HG02642 (cell line): ENCODE data around the gene TANGO2.

Experiments used
- ATAC-seq: cut with Tn5 transposase; IDR thresholded peaks from one replicate; pipeline ENCODE4 v1.9.1; 2021; ENCODE audit warnings: mild to moderate bottlenecking; ENCODE audit not compliant: unreplicated experiment, poor library complexity

TANGO2 gene

DNA sequence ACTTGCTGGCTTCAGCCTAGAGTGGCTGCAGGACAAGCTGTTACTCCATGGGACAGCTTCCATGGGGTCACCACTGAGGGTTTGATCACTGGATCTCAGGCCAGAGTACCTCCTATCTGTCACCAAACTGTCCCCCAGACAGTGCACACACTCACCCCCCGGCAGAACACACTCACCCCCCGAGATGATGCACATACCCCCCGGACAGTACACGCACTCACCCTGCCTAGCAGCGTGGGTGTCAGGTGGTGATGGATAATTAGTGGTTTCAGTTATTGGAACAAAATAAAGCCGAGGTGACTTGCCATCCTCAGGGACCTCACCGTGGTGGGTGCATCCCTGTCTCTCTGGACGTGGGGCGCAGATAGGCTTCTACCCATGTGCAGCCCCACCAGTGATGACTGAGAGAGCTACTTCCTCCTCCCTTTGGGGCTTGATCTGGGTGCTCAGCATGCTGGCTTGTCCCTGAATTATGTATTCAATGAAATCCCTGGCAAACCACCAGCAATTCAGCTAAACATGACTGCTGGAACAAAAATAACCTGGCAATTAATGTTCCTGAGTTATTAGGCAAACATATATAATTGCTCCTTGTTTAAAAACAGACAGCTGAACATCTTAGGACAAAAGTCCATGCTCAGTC lies 18.9 kb downstream of the TANGO2 start:
- ATAC-seq: no peak

DNA sequence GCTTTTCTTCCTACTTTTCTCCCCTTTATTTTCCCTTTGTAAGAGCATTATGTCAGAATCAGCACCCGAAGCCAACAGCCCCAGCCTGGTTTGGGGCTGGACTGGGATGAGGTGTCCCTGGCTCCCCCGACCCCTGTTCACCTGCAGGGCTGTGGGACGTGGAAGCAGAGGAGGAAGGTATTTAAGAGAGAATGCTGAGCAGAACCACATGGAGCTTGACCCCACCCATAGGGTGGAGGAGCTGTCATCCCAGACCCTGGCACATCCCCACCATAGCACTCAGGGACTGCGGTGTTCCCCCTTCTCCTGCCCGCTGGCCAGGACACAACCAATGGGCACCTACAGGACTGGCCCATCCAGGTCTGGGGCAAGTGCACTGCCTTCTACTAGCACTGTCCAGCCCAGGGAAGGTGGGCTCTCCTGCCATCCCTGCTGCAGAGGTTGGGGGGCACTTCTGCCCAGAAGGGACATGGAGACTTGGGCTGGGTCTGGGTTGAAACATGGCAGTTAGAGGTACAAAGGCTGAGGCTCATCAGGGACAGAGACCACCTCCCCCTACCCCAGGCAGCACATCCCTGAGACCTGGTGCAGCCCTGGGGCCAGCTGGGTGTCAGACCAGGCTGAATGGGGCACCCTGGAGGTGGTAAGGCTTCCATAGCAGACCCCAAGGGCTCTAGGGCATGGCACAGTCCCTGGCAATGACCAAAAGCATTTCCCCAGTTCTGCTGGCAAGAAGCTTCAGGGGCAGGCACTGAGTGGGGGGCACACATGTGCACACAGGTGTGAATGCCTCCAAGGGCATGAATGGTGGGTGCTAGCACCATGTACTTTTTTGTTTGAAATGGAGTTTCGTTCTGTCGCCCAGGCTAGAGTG lies 19.7 kb downstream of the TANGO2 start:
- no peak for ATAC-seq

DNA sequence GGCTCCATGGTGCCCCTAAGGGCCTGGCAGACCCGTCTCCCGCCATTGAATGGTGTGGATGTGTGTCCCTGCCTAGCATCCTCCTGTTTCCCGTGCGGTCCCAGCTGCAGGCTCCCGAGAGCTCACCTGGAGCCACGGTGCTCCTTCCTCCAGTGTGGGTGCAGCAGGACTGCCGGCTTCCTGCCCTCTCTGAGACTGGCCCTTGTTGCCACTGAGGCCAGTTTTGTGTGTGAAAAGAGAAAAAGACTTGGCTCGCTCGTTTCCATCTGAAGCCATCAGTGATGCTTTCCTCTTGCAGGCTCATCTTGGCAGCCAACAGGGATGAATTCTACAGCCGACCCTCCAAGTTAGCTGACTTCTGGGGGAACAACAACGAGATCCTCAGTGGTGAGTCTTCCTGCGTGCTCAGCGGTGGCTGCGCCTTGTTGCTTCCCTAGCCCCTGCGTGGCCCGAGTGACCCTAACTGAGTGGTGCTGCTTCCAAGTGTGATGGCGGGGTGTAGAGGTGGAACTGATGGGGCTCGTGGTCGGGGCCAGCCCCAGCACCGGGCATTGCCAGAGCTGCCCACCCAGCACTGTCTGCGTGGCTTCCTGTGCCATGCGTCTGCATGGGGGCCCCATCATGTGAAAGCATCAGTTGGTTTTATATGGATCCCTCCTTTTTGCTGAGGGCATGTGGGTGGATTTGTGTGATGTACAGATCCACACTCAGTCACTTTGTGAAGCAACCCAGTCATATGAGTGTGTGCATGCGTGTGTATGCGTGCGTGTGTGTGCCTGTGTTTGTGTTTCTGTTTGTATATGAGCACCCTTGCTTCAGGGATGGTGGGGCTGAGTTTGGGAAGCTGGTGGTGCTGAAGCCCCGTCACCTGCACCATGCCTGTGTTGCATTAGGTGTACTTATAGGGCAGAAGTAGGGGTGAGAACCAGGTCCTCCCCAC lies 22.4 kb downstream of the TANGO2 start:
- ATAC-seq: no peak

DNA sequence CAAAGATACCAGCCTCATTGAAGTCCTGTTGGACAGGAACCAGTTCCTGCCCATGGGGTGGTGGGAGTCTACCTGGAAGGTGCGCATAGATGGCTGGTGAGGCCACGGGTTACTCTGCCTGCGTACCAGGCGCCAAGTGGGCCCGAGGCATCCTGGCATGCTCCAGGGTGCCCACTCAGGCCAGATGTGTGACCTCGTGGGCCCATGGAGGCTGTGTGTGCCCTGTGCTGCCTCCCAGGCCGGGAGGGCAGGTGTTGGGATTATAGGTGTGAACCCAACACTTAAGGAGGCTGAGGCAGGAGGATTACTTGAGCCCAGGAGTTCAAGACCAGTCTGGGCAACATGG lies 23.1 kb downstream of the TANGO2 start:
- no peak for ATAC-seq

DNA sequence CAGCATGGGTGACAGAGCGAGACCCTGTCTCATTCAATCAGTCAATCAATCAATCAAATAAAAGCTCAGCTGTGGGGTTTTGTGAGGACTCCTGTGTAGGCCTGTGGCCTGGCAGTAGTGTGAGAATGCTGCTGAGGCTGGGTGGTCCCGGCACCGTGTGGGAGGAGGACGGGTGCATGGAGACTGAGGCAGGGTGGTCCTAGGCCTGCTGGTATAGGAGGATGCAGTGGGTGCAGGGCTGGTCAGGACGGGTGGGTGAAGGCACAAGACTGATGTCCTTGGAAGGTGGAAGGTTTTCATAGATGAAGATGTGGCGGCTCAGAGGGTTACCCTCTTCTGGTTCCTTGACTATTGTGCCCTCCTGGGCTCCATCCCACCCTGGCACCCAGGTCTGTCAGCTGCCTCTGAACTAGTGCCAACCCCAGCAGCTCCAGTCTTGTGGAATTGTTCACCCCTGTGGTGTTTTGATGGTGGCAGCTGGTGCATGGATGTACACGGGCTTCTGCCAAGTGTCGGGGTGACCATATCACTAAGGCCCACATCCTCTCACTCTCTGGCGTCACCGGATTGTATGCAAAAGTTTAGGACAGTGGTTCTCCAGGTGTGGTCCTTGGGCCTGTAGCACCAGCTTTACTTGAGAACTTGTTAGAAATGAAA lies 23.7 kb downstream of the TANGO2 start:
- no peak for ATAC-seq

DNA sequence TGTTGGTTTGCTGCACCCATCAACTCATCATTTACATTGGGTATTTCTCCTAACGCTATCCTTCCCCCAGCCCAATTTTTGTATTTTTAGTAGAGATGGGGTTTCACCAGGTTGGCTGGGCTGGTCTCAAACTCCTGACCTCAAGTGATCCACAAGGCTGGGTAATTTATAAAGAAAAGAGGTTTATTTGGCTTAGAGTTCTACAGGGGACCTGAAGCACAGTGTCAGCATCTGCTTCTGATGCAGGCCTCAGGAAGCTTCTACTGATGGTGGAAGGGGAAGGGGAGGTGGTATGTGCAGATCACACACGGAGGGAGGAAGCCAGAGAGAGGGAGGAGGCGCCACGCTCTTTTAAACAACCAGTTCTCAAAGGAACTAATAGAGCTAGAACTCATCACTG lies 25.8 kb downstream of the TANGO2 start:
- no peak for ATAC-seq

DNA sequence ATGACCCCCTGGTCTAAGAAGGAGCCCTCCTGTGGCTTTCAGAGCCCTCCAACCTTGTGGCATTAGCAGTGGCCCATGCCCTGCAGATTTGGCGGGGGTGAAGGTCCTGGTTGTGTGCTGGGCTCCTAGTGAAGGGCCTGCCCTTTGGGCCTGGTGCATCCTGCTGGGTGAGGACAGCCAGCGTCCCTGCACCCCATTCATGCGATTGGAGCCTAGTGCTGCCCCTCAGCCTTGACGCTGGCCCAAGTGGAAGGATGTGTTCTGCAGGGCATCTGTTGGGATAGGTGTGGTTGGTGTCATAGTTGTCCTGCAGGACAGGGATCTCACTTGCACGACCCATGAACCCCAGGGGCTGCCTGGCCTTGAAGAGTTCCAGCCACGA lies 31.0 kb downstream of the TANGO2 start:
- no peak for ATAC-seq

DNA sequence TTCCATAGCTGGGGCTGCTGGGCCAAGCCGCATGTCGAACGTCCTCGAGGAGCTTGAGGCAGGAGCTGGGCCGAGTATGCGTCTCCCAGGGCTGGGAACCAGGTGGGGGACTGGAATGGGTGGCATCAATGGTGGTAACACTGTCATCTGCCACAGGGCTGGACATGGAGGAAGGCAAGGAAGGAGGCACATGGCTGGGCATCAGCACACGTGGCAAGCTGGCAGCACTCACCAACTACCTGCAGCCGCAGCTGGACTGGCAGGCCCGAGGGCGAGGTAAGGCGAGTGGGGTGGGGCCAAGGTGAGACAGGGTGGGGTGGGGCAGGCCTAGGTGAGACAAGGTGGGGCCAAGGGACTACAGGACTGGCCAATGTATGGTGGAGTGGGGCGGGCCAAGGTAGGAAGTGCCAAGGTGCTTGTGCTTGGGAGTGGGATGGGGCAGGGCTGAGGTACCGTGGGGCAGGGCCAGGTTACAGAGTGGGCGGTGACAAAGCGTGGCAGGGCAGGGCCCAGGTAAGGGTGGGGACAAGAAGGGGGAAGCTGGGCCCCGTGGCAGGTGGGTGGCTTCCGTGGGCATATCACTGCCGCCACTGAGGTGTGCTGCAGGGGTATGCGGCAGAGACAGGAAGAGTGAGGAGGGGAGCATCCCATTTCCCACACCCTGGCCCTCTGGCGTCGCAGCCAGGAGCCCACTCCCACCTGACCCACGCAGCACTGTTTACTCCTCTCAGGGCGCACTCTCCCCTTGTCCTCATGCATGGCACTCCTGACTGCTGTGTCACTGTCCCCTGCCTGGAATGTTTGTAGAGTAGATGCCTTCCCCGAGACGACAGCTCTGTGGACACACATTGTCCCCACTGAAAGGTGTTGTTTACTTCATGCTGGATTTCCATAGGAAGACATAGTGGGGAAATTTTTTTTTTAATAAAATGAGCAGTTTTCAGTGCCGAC lies 31.7 kb downstream of the TANGO2 start:
- no peak for ATAC-seq

DNA sequence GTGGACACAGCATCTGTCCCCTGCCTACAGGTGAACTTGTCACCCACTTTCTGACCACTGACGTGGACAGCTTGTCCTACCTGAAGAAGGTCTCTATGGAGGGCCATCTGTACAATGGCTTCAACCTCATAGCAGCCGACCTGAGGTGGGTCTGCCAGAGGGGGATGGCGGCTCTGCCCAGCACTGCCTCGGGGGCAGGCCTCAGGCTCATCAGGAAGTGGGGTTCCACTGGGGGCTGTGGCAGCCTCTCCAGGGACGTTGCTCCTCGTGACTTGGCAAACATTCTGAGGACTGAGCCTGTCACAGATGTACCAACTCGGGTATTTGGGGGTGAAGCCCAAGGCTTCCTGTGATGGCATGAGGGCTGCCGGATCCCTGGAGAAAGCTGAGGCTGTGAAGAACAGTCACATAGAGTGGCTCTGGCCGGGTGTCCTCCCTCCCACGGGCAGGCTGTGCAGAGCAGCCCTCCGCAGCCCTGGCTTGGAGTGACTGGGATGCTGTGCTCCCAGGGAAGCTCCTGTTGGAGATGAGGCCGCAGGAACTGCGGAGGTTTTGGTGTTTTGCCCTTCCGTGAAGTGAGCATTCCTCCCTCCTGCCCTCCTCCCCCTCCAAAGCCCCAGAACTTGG lies 32.6 kb downstream of the TANGO2 start:
- no peak for ATAC-seq

DNA sequence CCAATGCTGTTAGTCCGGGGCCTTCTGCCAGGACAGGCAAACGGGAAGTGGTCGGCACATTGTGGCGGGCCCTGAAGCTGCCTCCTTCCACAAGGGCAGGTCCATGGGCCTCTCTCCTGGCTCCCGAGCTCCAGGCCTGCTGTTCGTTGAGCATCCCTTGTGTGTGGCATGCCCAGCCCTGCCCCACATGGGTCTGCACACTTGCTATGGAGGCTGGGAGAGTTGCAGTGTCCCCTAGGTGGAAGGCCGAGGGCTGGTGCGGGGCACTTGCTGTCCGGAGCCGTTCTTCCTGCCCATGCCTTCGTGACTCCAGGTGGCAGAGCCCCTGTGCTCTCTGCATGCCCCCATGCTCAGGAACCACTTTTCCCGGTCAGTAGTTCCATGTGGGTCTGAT lies 33.1 kb downstream of the TANGO2 start:
- ATAC-seq: no peak

DNA sequence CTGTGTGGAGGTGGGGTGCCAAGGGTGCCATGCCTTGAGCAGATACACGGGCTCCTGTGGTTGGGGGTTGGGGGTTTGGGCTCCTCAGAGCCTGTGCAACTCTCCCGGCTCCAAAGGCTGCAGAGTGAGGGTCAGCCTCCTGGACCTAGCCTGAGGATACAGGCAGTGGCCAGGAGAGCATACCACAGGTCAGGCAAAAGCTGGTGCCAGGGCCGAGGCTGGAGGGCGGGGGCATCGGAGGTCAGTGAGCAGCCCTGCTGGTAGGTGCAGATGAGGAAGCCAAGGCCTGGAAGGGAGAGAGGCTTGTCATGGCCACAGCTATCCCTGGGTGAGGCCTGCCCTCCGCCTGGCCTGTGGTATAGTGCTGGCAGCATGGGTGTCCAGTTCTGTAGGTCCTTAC lies 33.6 kb downstream of the TANGO2 start:
- no peak for ATAC-seq

DNA sequence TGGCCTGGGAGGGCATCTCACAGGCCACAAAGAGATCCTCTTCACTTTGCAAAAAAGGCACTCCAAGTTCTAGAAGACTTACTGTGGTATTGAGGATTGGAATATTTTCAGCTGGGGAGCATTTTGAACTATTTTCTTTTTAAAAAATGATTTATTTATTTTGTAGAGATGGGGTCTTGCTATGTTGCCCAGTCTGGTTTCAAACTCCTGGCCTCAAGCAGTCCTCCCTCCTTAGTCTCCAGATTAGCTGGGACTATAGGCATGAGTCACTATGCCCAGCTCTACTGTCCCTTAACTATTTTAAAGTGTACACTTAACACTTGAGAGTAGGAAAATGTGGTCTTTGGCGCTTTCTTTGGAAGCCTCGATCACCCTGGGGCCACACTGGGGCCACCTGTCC lies 34.2 kb downstream of the TANGO2 start:
- ATAC-seq: no peak

DNA sequence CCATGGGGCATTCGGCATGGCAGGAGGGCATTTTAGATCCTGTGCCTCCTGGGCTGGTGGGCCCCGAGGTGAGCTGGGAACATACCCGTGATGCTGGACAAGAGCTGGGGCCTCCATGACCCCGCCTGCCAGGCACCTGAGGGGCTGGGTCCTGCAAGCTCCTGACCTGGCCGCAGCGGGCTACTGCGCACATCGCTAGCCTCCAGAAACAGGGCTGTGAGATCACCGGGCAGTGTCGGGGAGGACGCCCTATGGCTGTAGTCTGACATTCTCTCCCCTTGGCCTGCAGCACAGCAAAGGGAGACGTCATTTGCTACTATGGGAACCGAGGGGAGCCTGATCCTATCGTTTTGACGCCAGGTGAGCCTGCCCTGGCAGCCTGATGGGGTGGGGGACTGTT lies 34.7 kb downstream of the TANGO2 start:
- ATAC-seq: no peak

DNA sequence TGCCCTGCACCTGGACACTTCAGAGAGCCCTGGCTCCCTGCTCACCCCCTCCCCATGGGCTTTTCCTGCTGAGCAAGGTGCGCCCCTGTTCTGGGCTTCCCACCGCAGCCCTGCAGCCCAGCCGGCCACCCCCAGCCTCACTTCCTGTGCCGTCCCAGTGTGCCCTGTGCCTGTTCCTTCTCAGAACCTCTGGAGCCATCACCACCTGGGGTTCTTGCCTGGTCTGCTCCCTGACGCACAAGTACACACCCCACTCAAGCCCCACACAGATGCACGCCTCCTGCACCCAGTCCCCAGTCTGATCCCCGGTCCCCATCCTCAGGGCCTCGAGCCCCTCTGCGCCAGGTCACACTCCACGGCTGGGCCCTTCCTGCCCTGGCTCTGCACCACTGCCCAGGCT lies 35.3 kb downstream of the TANGO2 start:
- no peak for ATAC-seq

DNA sequence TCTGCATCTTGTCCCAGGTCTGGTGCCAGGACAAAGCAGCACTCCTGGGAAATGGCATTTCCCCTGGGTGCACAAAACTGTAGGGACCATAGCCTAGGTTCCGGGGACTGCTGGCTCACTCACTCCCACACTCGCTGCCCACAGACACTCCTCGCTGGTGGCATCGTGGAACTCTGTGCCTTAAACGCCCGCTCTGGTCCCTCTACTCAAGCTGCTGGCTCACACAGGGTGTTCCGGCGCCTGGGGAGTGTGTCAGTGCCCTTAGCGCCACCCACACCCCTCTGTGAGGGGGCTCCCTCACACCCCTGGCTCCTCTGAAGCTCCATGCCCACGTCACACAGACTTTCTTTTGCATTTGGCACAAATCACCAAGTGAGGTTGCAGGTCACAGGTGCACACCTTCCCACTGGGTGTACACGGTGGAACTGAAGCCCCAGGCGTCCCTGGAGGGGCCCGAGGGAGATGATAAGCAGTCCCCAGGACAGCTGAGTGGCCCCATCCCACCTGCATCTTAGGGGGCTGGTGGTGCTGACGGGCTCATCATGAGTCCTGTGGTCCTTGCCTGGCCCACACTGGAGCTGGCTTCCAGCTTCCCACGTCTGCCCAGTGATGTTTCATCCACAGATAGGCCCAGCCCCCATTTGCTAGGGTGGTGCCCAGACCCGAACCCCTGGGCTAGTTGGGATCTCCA lies 35.9 kb downstream of the TANGO2 start:
- no peak for ATAC-seq

DNA sequence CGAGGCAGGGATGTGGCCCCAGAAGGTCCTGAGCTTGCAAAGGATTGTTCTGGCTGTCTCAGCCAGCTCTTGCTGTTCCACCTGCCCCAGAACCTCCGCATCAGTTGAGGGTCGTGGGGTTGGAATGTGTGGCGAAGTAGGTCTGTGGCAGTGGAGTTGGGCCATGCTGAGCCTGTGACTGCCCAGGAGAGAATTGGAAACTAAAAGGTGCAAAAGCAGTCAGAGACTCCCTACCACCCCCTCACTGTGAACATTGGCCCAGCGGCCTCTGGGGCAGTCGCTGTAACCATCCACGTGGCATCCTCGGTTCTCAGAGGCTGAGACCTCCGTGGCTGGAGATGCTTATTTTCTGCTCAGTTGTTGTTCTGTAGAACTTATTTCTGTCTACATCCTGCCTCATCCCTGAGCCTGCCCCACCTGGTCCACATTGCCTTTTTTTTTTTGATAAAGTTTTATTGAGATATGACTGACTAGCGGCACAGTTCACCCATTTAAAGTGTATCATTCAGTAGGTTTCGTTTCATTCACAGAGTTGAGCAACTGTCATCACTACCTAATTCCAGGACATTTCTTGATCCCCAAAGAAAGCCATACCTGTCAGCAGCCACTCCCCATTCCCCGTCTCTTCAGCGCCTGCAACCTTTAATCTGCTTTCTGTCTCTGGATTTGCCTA lies 36.8 kb downstream of the TANGO2 start:
- ATAC-seq: no peak

DNA sequence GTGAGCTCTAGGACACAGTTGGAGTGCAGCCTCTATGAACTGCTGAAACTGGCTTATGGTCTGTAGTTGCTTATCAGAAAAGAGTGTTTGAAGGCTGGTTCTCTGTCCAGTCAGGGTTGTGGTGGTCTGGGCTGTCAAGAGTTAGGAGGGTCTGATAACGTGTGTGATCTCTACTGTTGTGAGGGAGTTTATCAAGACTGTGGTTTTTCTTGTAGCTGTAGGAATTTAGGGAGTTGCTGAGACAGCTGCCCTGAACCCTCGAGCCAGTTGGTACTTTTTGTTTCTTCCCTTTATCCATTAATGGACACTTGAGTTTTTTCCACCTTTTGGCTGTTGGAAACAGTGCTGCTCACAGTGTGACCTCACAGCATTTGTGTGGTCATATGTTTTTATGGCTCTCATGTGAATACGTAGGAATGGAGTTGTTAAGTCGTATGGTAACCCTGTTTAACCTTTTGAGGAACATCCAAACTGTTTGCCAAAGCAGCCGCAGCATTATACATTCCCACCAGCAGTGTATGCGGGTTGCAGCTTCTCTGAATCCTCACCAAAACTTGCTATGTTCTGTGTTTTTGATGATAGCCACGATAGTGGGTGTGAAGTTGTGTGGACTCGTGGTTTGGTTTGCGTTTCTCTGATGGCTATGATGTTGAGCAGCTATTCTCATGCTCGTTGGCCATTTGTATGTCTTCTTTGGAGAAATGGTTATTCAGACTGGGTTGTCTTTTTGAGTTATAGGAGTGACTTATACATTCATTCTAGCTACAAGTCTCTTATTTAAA lies 38.3 kb downstream of the TANGO2 start:
- no peak for ATAC-seq
